Hepatocyte (in vitro differentiated cells): Measurements from ENCODE around the gene LRRN4CL.

Experiments used
- CTCF ChIP-seq: fragments of 200-600 bp; sonication (generic); IDR thresholded peaks from 2 replicates; pipeline ENCODE4 v1.5.1; 2016; ENCODE audit warnings: antibody characterized with exemption, mild to moderate bottlenecking; ENCODE audit not compliant: poor library complexity
- EZH2 ChIP-seq: fragments of 200-600 bp; sonication (generic); IDR thresholded peaks from 2 replicates; pipeline ENCODE4 v1.6.1; 2016; ENCODE audit warnings: antibody characterized with exemption, mild to moderate bottlenecking, borderline replicate concordance
- EZH2phosphoT487 ChIP-seq: fragments of 200-600 bp; sonication (generic); IDR thresholded peaks from one replicate; pipeline ENCODE4 v1.6.1; 2018; ENCODE audit warnings: antibody characterized with exemption, mild to moderate bottlenecking, low read depth, moderate library complexity; ENCODE audit not compliant: unreplicated experiment, severe bottlenecking

- no peak for TF ChIP-seq CTCF
- no peak for TF ChIP-seq EZH2
- TF ChIP-seq EZH2phosphoT487 = no peak
Observed at GRCh38 chr11:62712861-62713260, 23.5 kb upstream of the LRRN4CL start.
